ENCODE data around the gene AKNAD1.

Gene AKNAD1

DNA sequence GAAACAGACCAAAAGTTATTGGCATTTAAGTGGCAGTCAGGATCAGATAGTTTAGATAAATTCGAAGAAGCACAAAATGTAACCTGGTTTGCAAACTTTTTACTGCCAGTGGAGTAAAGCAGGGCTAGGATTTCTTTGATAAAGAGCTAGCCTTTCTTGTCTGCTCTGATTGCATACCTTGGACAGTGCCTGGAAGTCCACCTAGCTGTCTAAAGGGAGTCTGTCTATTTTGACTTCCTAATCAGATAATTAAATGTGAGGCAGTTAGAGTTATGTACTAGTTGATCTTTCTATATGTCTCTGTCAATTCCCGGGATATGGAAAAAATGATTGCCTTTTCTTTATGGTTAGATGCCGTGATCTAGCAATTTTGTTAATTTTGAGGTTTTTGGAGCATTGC, 24.0 kb upstream of the AKNAD1 start:
- DNase-seq (ENCODE audit: low read depth), result peak; percentile 31
- TF ChIP-seq CTCF (conservative IDR thresholded peaks at IDR 0.05; ENCODE audit: low read depth, low read length), result no peak
- H3K4me3 ChIP-seq (ENCODE audit: low read depth, low read length), result no peak overlapping the region

DNA sequence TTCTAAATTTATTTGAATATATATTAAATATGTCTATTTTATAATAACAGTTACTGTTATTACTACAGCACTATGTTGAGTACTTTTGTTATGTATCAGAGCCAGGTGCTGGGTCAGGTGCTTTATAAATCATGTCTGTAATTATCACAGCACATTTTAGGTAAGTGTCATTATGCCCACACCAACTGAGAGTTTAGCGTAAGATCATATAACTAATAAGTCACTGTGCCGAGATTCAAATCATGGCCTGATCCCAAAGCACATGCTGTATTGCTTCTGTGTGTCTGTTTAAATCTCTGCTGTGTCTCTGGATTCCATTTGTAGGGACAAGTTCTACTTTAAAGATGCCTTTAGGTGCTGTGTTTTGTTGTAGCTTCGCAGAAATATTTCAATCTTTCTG, 21.8 kb upstream of the AKNAD1 start:
- TF ChIP-seq CTCF (conservative IDR thresholded peaks at IDR 0.05; ENCODE audit: low read depth, low read length), result no peak
- H3K4me3 ChIP-seq (ENCODE audit: low read depth, low read length), result no peak overlapping the region
- DNase-seq (ENCODE audit: low read depth), result no peak

DNA sequence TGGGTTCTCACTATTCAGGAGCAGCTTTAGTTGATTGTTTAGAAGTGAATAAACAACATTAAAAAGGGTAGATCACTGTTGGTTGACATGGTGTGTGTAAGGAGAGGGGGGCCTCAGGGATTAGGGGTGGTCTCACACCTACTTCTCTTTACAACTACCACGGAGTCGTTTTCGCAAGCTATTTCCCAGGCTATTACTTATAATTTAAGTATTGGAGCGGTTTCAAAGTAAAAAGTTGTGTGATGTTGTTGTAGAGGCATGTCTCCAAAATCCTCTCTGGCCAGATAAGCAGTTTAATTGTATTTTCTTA, 21.2 kb upstream of the AKNAD1 start:
- TF ChIP-seq CTCF (conservative IDR thresholded peaks at IDR 0.05; ENCODE audit: low read depth, low read length), result no peak
- no peak for DNase-seq (ENCODE audit: low read depth)
- peak overlapping the region; percentile 78 for H3K4me3 ChIP-seq (ENCODE audit: low read depth, low read length)

GRCh38 chr1:108877348-108878159, 20.7 kb upstream of the AKNAD1 start:
- H3K4me3 ChIP-seq (ENCODE audit: low read depth, low read length), result peak overlapping the region; percentile 78
- TF ChIP-seq CTCF (conservative IDR thresholded peaks at IDR 0.05; ENCODE audit: low read depth, low read length), result no peak
- DNase-seq (ENCODE audit: low read depth), result peak; percentile 46

- no peak for TF ChIP-seq CTCF (conservative IDR thresholded peaks at IDR 0.05; ENCODE audit: low read depth, low read length)
- no peak for DNase-seq (ENCODE audit: low read depth)
- H3K4me3 ChIP-seq (ENCODE audit: low read depth, low read length), result no peak overlapping the region
Measured at GRCh38 chr1:108871050-108871724, 14.3 kb upstream of the AKNAD1 start.

- no peak for TF ChIP-seq CTCF (conservative IDR thresholded peaks at IDR 0.05; ENCODE audit: low read depth, low read length)
- DNase-seq (ENCODE audit: low read depth), result no peak
Measured at GRCh38 chr1:108865316-108865910, 8.5 kb upstream of the AKNAD1 start.

More at GRCh38 chr1:108865316-108865910, 8.5 kb upstream of the AKNAD1 start:
- H3K4me3 ChIP-seq (ENCODE audit: low read depth, low read length), result no peak overlapping the region
